IPS DF 4.7 (cell line): ENCODE measurements around the gene PRKAG2.
"Not testable (repeated sequence)": the region's sequence is repeated elsewhere in the genome, so short reads cannot be mapped to it uniquely, and the experiment has no call there.

Source experiments
- DNase-seq: peaks from one replicate; pipeline ENCODE4 v3.0.0-alpha.2; 2013; ENCODE audit warnings: low spot score; ENCODE audit errors: extremely low read depth

Gene PRKAG2

DNA sequence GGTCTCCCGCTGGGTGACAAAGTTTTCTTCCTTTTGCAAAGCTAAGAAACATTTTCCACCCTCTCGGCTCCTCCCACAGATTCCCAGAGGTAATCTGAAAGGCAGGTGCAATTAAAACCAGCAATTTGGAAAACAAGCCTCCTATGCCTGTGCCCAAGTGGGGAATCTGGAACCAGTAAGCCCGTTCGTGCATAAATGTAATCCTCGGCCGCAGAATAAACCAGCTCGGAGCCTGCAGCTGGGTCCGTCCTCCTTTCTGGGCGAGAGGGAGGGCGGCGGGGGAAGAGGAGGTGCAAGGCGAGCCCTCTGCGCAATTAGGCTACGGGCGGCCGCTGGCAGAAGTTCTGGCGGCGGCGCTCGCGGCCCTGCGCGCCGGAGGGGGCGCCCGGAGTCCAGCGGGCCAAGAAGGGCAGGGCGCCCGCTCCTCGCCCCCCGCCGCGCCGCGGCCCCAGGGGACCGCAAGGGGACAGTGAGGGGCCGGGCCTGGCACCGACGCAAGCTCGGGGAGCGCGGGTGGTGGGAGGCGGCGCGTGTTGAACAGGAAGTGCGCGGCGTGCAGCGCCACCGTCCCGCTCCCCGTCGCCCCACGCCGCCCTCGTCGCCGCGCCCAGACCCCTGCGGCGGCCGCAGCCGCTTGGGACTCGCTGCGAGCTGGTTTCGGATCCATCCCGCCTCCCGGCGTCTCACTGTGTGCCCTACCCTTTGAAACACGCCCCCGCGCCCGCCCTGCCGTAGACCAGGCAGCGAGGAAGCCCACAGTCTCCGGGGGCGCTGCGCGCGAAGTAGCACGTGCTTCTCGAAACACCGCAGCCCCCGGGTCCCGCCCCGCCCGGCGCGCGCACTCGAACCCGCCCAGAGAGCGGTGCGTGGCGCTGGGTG, at the start of gene PRKAG2:
Gene PRKAG2 (minus strand): TSS at position 217 of the 879 bp plus-strand sequence. CDS start 495 bp downstream, outside the sequence.
- no peak for DNase-seq

DNA sequence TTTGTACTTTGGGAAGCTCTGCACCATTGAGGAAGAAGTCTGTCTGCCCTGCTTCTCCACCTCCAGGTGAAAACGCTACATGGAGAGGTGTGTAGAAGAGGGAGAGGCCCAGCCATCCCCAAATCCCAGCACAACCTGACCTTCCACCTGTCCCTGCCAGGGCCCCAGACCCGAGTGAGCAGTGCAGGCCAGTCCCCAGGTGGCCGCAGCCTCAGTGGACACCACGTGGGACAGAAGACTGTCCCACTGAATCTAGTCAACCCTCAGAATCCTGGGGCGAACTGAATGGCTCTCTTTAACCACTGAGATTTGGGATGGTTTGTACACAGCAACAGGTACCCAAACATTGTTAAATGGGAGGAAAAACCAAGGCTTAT, 49.4 kb upstream of the PRKAG2 start:
- no peak for DNase-seq

GRCh38 chr7:151925446-151926335, 48.8 kb upstream of the PRKAG2 start:
- no peak for DNase-seq

DNA sequence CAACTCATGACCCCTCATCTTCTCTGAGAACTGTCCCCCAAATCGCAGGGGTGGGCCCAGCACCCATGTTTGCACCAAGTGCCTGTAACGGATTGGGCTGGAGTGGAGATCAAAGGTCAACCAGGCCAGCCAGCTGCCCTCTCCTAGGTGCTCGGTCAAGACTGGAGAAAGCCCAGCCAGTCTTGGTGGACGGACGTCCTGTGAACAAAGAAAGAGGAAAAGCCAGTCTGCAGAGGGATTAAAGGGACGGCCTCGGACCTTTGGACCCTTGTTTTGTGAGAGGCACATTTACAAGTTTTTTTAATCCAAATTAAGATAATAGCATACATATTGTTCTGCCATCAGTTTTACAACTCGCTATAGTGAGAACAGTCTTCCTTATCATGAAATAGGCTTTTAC, 47.6 kb upstream of the PRKAG2 start:
- DNase-seq: no peak

DNA sequence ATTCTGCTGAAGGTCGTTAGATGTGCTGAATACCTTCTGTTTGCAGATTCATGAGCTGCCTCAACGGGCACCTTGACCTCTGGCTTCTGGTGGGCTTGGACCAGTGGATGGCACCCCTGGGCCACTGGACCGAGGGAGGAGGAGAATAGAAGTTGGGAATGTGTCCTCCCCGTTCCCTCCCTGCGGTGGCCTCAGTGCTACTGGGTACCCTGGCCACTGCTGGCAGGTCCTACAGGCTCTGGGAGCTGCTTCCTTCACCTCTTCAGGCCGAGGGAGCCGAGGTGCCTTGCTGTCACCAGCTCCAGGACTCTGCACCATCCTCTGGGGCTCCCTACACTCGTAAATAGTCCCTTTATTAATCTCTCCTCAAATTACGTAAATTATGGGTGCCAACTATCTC, 47.1 kb upstream of the PRKAG2 start:
- no peak for DNase-seq

- DNase-seq: no peak
Observed at GRCh38 chr7:151923097-151923876, 46.4 kb upstream of the PRKAG2 start.

DNA sequence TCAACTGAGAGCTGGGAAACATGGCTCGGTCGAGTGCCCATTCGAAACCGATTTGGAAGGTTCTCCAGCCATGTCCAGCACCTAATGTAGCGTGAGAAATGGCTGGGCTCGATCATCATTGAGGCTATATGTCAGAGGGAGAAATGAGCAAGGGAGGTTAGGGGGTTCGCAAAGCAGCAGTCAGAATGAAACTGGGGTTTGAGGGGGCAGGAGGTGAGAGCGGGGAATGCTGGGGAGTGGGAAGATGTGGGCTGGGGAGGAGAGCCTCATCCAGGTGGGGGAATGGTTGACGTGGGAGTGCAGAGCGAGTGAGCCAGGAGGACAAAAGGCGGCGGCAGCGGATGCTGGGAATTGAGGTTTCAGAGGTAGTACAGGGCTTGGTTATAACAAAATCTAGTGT, 44.5 kb upstream of the PRKAG2 start:
- no peak for DNase-seq

- DNase-seq: no peak
Observed at GRCh38 chr7:151920488-151920887, 43.6 kb upstream of the PRKAG2 start.

DNA sequence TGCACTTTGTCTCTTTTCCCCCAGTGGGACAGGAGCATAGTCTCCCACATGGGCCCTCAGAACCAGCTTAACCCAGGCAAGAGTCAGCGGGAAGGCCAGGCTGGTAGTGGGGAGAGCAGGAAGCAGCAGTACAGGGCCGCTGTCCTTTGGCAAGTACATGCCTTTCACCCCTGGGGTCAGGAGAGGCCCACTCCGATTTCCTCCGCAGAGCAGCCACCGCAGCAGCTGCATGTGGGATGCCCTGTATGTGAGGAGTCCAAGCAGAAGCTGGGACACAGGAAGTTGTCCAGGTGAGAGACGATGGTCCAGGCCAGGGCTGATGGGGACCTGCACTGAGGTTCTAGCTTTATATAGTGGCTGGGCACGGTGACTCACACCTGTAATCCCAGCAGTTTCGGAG, 42.7 kb upstream of the PRKAG2 start:
- no peak for DNase-seq

DNA sequence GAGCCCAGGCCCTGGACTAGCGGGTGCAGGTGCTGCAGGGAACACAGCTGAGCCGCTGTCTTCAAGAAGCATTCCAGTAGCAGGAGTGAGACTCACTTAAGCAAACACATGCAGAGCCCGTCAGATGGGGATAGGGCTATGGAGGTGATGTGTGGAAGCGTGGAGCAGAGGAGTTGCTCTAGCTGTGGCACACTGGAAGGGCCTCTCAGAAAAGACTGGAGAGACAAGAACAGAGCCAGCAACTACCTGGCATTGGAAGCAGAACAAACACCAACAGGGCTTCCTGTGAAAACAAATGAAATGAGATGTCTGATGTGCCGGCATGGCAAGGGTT, 41.6 kb upstream of the PRKAG2 start:
- DNase-seq: no peak

- DNase-seq: no peak
Observed at GRCh38 chr7:151917791-151918509, 41.0 kb upstream of the PRKAG2 start.

DNA sequence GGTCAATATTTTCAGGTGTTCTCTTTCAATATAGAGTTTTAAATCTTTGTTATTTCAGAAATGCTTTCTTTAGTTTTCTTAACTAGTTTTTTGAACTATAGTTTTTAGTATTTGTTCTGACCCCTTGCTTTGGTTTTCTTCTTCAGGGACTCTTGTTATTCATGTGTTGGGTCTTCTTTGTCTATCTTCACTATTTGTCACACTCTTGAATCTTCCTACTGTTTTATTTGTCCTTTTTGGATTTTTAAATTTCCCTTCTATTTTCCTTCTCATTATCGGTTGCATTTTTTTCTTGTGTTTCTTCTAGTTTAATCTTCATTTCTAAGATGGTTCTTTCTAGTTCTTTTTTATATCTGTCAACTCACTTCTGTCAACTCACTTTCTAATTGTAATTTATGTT, 37.1 kb upstream of the PRKAG2 start:
- DNase-seq: no peak

DNA sequence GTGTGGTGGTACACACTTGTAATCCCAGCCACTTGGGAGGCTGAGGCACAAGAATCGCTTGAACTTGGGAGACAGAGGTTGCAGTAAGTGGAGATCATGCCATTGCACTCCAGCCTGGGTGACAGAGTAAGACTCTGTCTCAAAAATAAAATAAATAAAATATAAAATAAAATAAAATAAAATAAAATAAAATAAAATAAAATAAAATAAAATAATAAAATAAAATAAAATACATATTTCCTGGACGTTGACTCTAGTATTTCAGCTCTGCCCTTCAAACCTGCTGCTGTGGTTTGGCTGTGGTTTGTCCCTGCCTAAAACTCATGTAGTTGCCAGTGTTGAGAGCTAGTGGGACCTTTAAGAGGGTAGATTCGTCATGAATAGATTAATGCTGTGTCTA, 33.7 kb upstream of the PRKAG2 start:
- DNase-seq: not testable (repeated sequence)

DNA sequence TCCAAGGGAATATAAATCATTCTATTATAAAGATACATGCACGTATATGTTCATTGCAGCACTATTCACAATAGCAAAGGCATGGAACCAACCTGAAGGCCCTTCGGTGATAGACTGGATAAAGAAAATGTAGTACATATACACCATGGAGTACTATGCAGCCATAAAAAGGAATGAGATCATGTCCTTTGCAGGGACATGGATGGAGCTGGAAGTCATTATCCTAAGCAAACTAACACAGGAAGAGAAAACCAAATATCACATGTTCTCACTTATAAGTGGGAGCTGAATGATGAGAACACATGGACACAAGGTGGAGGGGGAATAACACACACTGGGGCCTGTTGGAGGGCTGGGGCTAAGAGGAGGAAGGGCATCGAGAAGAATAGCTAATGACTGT, 30.2 kb upstream of the PRKAG2 start:
- not testable (repeated sequence) for DNase-seq

DNA sequence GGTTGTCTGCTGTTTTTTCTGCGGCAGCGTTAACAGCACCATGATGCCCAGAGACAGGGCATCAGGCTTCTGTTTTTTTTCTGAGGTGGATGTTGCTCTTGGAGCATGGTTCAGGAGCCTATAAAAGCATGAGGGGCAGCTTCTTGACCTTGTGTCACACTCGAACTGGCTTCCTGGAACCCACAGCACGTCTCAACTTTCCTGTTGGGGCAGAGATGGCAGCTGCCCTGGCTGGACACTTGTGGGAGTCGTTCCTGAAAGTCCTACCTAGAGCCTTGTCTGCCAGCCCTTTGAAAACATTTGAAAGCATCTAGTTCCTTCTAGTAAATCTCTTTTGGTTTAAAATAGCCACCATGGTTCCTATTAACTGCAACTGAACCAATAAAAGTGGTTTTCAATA, 28.9 kb upstream of the PRKAG2 start:
- DNase-seq: no peak

GRCh38 chr7:151905353-151905752, 28.4 kb upstream of the PRKAG2 start:
- DNase-seq: no peak

DNA sequence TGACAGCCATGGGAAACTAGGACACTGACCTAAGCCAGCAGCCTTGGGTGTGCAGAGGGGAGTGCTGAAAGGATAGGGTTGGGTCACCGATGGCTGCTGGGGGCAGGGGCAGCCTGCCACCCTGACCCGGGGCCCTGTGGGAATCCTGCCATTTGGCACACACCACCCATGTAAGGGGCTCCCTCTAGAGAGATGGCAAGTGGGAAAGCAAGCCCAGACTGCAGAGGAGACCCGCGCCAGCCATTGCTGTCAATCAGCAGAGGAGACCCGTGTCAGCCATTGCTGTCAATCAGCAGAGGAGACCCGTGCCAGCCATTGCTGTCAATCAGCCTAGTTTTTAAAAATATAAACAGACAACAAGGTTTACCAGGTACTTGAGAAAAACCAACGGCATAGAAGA, 27.4 kb upstream of the PRKAG2 start:
- no peak for DNase-seq

GRCh38 chr7:151903249-151904032, 26.5 kb upstream of the PRKAG2 start:
- DNase-seq: no peak

- DNase-seq: no peak
Observed at GRCh38 chr7:151902311-151902710, 25.4 kb upstream of the PRKAG2 start.

DNA sequence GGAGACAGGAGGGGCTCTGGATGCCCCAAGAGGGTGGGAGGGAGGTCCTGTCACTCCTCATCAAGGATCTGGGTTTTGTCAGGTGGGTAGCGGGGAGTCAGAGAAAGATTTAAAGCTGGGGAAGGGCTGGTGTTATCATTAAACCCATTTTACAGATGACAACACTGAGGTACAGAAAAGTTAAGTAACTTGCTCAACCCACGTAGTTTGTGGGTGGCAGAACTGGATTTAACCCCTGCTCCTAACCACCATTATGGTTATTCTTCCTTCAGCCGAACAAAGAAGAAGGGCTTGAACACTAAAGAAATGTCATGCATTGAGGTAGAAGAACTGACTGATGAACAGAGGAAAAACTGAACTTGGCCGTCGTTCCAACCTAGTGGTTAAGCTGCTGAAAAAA, 24.9 kb upstream of the PRKAG2 start:
- no peak for DNase-seq
